Transverse colon (tissue), 4 donors: ENCODE results near the gene PDE3B. TPM values are rescaled to one million over a fixed set of nuclear protein-coding genes. Genes with fewer than 3 reads are reported as not detected.

Experiments
- DNase-seq: peaks from one replicate; pipeline ENCODE4 v3.0.0-alpha.2; 2019
- H3K27ac ChIP-seq, 4 donors: fragments of 200-600 bp; sonication (generic); 2 replicates each; pipeline ENCODE4 v1.5.1; 2016 to 2018; ENCODE audit warnings: inconsistent platforms in 4 of 4
- H3K27me3 ChIP-seq: fragments of 200-600 bp; sonication (generic); 2 replicates; pipeline ENCODE4 v1.5.1; 2017; ENCODE audit warnings: inconsistent platforms
- H3K36me3 ChIP-seq, 4 donors: fragments of 200-600 bp; sonication (generic); 2 replicates each; pipeline ENCODE4 v1.5.1; 2017 to 2019; ENCODE audit warnings: inconsistent platforms in 4 of 4
- H3K4me1 ChIP-seq, 4 donors: fragments of 200-600 bp; sonication (generic); 2 replicates each; pipeline ENCODE4 v1.5.1; 2017 to 2020; ENCODE audit warnings: inconsistent platforms in 4 of 4
- H3K4me3 ChIP-seq, 4 donors: fragments of 200-600 bp; sonication (generic); 1 replicate in 1 of 4; 2 replicates in 3 of 4; pipeline versions ENCODE4 v1.5.1 to v1.6.1; 2017 to 2019; ENCODE audit warnings: inconsistent platforms in 4 of 4
- H3K9me3 ChIP-seq, 2 donors: fragments of 200-600 bp; sonication (generic); 2 replicates each; pipeline ENCODE4 v1.5.1; 2017 to 2019; ENCODE audit warnings: inconsistent platforms in 2 of 2
- EP300 ChIP-seq: sonication (generic); formaldehyde crosslinking; IDR thresholded peaks from one replicate; pipeline ENCODE4 v1.6.1; 2017; ENCODE audit warnings: antibody characterized with exemption, low read depth
- POLR2A ChIP-seq: fragments of 450-650 bp; IDR thresholded peaks from one replicate; pipeline ENCODE4 v1.6.1; 2016; ENCODE audit warnings: antibody characterized with exemption, mild to moderate bottlenecking, moderate library complexity
- POLR2AphosphoS5 ChIP-seq, 3 donors: sonication (generic); formaldehyde crosslinking; IDR thresholded peaks; one replicate each; pipeline ENCODE4 v1.6.1; 2016; ENCODE audit warnings: antibody characterized with exemption in 3 of 3
- WGBS, 2 donors: methylation state at CpG; one replicate each; pipeline ENCODE4 v1.1.5; 2018; ENCODE audit warnings: low coverage in 1 of 2; 5-methylcytosine and 5-hydroxymethylcytosine counted together
- in situ Hi-C, 4 donors: fragments of 200-750 bp; cut with MboI; loops; one replicate each; pipeline versions ENCODE4 v1.15.0 to v1.15.1; 2017; ENCODE audit warnings: low sequenced_read_pairs in 3 of 4, low pct_ligation_motif_present in 1 of 4, low pct_unique_long_range_greater_than_20kb in 1 of 4
- intact Hi-C: fragments of 100-400 bp; cut with DNase I; formaldehyde crosslinking; loops from one replicate; pipeline ENCODE4 v1.15.1; 2023; ENCODE audit warnings: low total_unique reads
- total RNA-seq, 4 donors: library from RNA; depleted of rRNA; stranded (reverse); fragments of >200 nt; gene quantifications; one replicate each; pipeline ENCODE4 v1.1.0, GENCODE V29; 2016
- TF ChIP-seq, protein P1 (sequence below), 5 experiments: fragments of 200-600 bp in 3 of 5; fragments of 450-650 bp in 2 of 5; sonication (generic) in 3 of 5; IDR thresholded peaks; 1 replicate in 2 of 5; 2 replicates in 3 of 5; pipeline ENCODE4 v1.5.1; 2016 to 2017; ENCODE audit warnings: antibody characterized with exemption in 5 of 5, inconsistent platforms in 3 of 5, mild to moderate bottlenecking in 2 of 5, moderate library complexity in 1 of 5

PDE3B gene
- total RNA-seq, 4 donors from 2014 or later = 48.1 to 91.1 (median 66.1) TPM

DNA sequence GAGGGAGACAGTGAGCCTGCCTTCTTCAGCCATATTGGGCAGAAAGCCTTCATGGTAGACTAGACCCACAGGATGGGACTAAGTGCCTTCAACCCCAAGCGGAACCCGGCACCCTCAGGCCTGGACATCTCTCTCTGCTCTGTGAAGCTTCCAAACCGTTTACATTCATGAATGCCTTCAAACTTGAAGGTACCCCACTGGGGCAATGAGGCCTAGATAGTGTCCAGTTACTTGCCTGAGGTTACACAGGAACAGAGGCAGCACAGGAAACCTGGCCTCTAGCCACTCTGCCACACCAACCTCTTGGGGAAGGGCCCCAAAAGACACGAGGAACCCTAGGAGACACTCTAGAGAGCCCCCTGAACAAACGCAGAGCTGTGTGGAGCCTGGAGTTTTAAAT, 263.0 kb downstream of the PDE3B start:
- Histone ChIP-seq H3K4me1 (peaks cover 0 to 18% (median 9%) of the 10 kb centered on the region in 4 donors), H3K4me3 (no peak overlapping the region), H3K27ac (no peak overlapping the region), H3K36me3 (no peaks in the 10 kb centered on the region), H3K9me3 (no peaks in the 10 kb centered on the region), H3K27me3 (no peaks in the 10 kb centered on the region)
- intact Hi-C loops = loop anchor here (5.0 to 10.0 kb wide), 2 partner anchors 171 to 298 kb away; no protein-coding TSS in a partner anchor
- in situ Hi-C loops = loop anchor here in 3 of 4 donors (5.0 to 25.0 kb wide), 3 partner anchors 112 to 181 kb away; no protein-coding TSS in a partner anchor
- TF ChIP-seq, protein P1, sequence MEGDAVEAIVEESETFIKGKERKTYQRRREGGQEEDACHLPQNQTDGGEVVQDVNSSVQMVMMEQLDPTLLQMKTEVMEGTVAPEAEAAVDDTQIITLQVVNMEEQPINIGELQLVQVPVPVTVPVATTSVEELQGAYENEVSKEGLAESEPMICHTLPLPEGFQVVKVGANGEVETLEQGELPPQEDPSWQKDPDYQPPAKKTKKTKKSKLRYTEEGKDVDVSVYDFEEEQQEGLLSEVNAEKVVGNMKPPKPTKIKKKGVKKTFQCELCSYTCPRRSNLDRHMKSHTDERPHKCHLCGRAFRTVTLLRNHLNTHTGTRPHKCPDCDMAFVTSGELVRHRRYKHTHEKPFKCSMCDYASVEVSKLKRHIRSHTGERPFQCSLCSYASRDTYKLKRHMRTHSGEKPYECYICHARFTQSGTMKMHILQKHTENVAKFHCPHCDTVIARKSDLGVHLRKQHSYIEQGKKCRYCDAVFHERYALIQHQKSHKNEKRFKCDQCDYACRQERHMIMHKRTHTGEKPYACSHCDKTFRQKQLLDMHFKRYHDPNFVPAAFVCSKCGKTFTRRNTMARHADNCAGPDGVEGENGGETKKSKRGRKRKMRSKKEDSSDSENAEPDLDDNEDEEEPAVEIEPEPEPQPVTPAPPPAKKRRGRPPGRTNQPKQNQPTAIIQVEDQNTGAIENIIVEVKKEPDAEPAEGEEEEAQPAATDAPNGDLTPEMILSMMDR (IDR thresholded peaks at IDR 0.05) = no peak
- no peak for TF ChIP-seq POLR2AphosphoS5 (IDR thresholded peaks at IDR 0.05)
- no peak for TF ChIP-seq EP300
- TF ChIP-seq POLR2A = no peak
- WGBS, 2 donors = 100% methylated on average over 3 of the region's 5 CpGs; no CpG with 5 or more reads in 1 of the 2 donors
- no peak for DNase-seq

DNA sequence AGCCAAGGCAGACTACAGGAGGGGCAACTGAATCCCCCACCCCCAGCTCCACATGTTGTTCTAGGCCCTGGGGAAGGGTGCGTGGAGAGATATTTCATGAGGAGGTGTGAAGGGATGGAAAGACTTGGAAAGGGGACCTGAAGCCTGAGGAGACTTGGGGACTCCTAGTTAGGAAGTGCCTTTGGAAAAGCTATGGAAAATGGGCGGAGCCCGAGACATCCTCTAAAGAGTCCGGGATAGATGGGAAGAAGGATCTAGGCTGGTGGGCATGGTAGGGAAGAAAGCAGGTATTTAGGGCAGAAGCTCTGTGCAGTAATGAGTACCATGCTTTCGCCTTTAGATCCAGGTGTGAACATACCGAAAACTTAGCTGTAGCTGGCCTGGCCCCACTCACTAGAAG, 263.4 kb downstream of the PDE3B start:
- no peak for DNase-seq
- 83 to 86% methylated on average over 2 to 6 of the region's 6 CpGs for WGBS, 2 donors
- H3K9me3 ChIP-seq = no peaks in the 10 kb centered on the region
- no peak for TF ChIP-seq POLR2A
- no peak for TF ChIP-seq POLR2AphosphoS5 (IDR thresholded peaks at IDR 0.05)
- TF ChIP-seq, protein P1 (IDR thresholded peaks at IDR 0.05) = no peak
- TF ChIP-seq EP300 = no peak
- H3K4me3 ChIP-seq = no peak overlapping the region
- H3K27ac ChIP-seq = no peak overlapping the region
- in situ Hi-C loops (loop anchor here in 3 of 4 donors (5.0 to 25.0 kb wide), 3 partner anchors 112 to 180 kb away; no protein-coding TSS in a partner anchor), intact Hi-C loops (loop anchor here (5.0 to 10.0 kb wide), 2 partner anchors 170 to 298 kb away; no protein-coding TSS in a partner anchor)
- H3K36me3 ChIP-seq = no peaks in the 10 kb centered on the region
- H3K4me1 ChIP-seq = peaks cover 0 to 18% (median 9%) of the 10 kb centered on the region in 4 donors
- H3K27me3 ChIP-seq = no peaks in the 10 kb centered on the region

DNA sequence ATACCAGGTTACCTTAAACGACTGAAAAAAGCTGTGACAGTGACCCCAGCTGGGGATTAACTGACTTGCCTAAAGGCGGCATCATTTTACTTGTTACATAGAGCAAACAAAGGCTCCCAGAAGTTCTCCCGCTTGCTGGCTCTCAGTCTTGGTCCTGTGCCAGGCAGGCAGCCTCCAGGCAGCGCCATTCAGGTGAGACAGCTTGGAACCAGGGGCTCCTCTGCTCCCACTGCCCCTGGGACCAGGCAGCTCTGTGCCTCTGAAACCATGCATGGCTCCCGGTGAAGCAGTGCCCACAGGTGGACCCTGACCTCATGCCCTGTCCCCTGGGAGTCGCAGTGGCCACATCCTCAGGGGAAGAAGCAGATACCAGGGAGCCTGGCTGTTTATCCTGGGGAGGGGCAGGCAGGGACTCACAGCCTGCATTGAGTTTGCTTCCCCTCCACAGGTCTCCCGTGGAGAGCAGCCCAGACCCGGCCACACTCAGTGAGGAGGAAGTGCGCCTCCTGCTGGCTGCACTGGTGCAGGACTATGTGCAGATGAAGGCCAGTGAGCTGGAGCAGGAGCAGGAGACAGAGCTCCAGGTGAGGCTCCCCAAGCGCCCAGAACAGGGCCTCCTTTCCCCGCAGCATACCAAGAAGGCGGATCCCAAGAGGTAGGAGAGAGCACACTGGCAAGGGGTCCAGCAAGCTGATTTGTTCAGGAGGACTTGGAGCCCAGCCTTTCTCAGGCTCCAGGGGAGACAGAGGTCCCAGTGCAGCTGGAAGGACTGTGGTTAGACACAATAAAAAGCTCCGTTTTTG, 264.0 kb downstream of the PDE3B start:
- in situ Hi-C loops = loop anchor here in 3 of 4 donors (5.0 to 25.0 kb wide), 3 partner anchors 113 to 180 kb away; no protein-coding TSS in a partner anchor
- peak; percentile 90 for DNase-seq
- TF ChIP-seq POLR2A = no peak
- TF ChIP-seq, protein P1 (IDR thresholded peaks at IDR 0.05) = peak; percentile 72 to 85 (median 82)
- H3K36me3 ChIP-seq = no peaks in the 10 kb centered on the region
- WGBS, 2 donors = 21% methylated on average over 12 of the region's 13 CpGs; no CpG with 5 or more reads in 1 of the 2 donors
- H3K27me3 ChIP-seq = no peaks in the 10 kb centered on the region
- peaks cover 0 to 18% (median 9%) of the 10 kb centered on the region in 4 donors for H3K4me1 ChIP-seq
- no peak overlapping the region for H3K27ac ChIP-seq
- no peaks in the 10 kb centered on the region for H3K9me3 ChIP-seq
- H3K4me3 ChIP-seq = no peak overlapping the region
- intact Hi-C loops = loop anchor here (5.0 to 10.0 kb wide), 2 partner anchors 170 to 297 kb away; no protein-coding TSS in a partner anchor

DNA sequence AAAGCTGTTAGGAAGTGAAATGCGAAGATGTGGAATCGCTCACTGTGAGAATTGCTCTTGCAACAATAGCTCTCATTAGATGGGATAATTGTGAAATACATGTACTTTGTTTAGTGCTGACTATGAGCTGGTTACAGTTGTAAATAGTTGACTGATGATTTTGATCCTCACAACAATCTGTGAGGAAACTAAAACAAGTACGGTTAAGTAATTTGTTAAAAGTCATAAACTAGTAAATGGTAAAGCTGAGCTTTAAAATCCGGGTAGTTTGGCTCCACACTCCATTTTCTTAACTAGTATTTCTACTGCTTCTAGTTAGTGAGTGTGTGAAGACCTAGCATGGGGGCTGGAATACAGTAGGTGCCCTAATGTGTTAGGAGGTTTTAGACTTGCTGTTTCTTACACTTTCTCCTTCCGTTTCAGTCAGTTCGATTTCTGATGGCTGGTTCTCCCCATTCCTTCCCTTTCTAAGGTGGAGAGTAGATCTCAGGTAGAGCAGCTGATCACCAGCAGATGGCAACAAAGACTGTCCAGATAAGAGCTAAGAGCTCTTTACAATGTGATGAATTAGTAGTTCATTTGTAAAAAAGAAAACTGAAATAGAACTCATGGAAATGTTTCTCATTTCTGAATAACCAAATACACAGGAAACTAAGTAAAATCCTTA, 264.7 kb downstream of the PDE3B start:
- intact Hi-C loops (loop anchor here (5.0 to 10.0 kb wide), 2 partner anchors 169 to 296 kb away; no protein-coding TSS in a partner anchor), in situ Hi-C loops (loop anchor here in 3 of 4 donors (5.0 to 25.0 kb wide), 3 partner anchors 114 to 179 kb away; no protein-coding TSS in a partner anchor)
- Histone ChIP-seq H3K4me1 (peaks cover 0 to 18% (median 9%) of the 10 kb centered on the region in 4 donors), H3K27ac (no peak overlapping the region), H3K9me3 (no peaks in the 10 kb centered on the region), H3K36me3 (no peaks in the 10 kb centered on the region), H3K27me3 (no peaks in the 10 kb centered on the region), H3K4me3 (no peak overlapping the region)
- DNase-seq = peak; percentile 34
- TF ChIP-seq, protein P1 (IDR thresholded peaks at IDR 0.05) = peak; percentile 46 to 64 (median 51)
- no peak for TF ChIP-seq POLR2A
- WGBS, 2 donors = 14 to 25% methylated on average over 5 to 6 of the region's 6 CpGs
